Activated CD8-positive, alpha-beta memory T cell treated with anti-CD3 and anti-CD28 coated beads for 48 hours (primary cell): ENCODE measurements around the gene KBTBD13.
A peak's percentile ranks its signal among the peaks of the same experiment; 100 is the strongest.
"Not testable (repeated sequence)": the region's sequence is repeated elsewhere in the genome, so short reads cannot be mapped to it uniquely, and the experiment has no call there.

Source experiments
- DNase-seq, 3 experiments: peaks; one replicate each; pipeline ENCODE4 v3.0.0-alpha.2; 2020; ENCODE audit warnings: low read depth in 2 of 3, low spot score in 2 of 3

KBTBD13 gene

DNA sequence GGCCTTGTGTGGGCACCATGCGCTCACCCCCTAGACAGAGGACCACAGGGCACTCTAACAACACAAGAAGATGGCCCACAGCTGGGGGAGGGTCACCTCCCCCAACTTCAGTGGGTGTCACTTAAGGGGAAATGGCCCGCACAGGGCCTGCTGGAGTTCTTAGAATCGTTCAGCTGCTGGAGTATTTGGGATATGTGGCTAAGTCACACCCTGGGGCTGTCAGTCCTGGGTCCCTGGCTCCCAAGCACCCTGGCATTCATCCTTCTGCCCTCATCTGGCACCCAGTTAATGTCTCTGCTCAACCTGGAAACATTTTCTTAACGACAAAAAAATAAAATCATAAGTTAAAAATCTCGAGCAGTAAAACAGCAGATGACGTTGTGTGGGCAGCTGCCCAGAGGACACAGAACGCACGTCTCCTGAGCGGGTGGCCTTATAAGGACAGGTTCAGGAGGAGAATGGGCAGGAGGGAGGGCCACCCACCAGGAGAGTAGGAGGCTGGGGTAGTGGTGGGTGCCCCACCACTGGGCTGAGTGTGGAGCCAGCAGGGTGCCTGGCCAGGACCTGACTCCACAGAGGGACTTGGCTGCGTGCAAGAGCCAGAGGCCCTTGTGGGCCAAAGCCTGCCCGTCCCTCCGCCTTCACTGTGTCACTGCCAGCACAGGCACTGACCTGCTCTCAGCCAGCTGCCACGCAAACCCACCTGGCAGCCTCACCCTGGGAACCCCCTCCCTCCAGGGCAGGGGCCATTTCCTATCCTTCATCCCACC lies 11.5 kb downstream of the KBTBD13 start:
- DNase-seq, result no peak

DNA sequence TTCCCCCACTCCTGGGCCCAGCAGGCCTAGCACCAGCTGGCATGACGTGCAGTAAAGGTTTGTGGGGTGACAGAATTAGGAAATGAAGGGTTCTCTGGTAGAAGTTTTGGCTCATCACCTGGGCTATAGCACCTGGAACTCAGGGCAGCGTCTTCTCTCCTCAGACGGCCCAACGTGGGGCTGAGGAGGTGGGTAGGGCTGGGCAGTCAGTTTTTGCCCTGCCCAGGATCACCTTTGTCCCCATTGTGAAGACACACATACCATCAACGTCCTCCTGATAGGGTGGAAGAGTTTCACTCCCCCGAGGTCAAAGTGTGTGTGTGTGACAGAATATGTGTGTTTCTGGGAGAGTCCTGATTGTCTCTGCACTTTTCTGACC lies 12.1 kb downstream of the KBTBD13 start:
- DNase-seq, result no peak

GRCh38 chr15:65089206-65089824 lies 12.8 kb downstream of the KBTBD13 start:
- no peak for DNase-seq

DNA sequence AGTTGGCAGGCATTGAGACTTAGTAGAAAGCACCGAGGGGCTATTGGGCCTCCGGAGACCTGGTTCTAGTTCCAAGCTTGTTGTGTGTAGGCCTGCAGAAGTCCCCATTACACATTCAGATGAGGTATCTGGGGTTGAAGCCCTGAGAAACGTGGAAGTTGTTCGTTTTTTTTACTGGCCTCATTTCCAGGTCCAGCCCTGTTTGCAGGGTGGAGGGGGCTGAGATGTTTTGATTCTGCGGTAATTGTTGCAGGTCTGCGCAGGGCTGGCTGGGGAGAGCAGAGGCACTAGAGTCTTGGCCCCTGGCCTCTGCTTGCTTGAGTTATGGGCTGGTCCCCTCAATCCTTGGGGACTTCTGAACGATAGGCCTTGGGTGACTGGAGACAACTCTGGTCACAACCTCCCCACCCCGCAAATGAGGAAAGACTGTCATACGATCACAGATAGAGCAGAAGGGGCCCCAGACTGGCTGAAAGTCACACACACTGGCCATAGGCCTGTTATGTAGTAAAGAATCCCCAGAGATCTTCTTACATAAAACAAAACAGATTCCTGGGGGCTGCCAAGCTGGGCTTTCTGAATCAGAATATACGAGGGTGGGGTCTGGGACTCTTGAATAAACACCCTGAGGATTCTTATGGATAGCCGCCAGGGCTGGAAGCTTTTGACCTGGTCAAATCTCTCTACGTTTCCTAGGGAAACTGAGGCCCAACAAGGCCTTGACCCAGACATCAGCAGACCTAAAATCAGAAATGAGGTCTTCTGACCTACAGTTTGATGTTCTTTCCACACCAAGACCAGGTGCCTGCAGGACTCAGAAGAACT lies 15.6 kb downstream of the KBTBD13 start:
- no peak for DNase-seq

GRCh38 chr15:65092911-65093792 lies 16.6 kb downstream of the KBTBD13 start:
- no peak for DNase-seq

- DNase-seq, result not testable (repeated sequence)
These were observed 17.2 kb downstream of the KBTBD13 start for GRCh38 chr15:65093793-65094170.

DNA sequence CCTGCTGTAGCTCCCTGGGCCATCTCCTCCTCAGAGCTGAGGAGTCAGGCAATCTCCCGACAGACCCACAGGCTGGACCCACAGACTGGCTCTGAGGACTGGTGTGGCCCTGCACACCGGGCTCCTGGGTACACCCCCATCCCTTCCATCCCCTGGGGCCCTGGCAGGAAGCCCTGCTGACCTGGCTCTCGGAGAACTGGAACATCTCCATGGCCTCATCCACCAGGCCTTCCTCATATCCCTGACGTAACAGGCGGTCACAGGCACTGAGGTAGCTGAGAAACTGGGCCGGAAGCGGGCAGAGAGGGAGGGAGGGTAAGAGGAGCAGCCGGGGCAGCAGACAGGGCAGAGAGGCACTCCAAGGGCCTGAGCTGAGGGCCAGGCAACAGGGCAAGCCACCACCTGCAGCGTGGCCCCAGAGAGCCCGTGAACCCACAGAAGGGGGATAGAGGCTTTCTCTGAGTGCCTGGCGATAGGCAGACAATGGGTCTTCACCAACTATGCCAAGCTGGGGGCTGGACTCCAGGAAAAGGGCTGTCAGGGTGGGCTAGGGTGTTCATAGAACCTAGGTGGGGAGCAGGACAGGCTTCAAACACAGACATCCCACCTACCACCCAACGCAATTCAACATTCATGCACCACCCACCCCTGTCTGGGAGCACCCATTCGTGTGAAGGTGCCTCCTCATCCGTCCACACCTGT lies 17.9 kb downstream of the KBTBD13 start:
- DNase-seq, result no peak

DNA sequence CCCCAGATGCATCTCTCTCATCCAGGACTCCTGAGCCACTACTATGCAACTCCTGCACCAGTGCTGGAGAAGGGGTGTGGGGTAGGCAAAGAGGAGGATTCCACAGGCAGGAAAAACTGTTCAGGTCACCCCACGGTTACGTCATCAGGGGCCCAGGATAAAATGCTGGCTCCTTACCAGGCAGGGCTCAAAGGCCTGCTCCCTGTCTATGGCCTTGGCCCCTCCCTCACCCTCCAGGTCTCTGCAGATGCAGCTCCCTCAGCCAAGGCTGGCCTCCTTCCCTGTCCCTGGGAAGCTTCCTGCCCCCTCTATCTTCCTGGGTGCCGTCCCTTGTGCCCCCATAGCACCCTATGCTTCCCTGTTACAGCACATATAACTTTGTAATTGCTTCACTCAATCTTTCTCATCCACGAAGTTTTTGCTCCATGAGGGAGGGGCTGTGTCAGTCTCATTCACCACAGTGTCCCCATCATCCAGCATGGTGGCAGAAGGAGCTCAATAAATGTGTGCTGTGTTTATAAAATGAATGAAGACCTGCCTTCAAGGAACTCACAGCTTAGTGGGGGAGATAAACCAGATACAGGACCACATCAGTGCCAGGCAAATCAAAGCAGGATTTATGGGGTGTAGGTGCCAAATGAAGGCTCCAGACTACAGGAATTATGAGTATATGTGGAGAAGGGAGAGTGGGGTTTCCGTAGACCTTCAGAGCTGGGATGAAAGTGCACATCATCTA lies 18.6 kb downstream of the KBTBD13 start:
- DNase-seq, result no peak

DNA sequence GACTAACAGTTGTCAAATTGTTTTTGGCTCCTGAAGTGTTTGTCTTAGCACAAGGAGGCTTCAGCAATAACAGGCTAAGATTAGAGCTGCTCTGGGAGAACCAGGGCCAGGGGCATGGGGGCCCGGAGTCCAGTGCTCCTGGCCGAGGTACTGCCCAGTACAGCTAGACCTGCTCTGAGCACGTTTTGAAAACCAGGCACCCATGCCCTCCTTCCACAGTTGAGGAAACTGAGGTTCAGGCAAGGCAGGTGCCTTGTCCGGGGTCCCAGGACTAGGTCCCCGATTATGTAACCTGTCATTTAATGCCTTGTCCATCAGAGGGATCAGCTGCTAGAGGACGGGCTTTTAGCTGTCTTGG lies 19.2 kb downstream of the KBTBD13 start:
- no peak for DNase-seq

DNA sequence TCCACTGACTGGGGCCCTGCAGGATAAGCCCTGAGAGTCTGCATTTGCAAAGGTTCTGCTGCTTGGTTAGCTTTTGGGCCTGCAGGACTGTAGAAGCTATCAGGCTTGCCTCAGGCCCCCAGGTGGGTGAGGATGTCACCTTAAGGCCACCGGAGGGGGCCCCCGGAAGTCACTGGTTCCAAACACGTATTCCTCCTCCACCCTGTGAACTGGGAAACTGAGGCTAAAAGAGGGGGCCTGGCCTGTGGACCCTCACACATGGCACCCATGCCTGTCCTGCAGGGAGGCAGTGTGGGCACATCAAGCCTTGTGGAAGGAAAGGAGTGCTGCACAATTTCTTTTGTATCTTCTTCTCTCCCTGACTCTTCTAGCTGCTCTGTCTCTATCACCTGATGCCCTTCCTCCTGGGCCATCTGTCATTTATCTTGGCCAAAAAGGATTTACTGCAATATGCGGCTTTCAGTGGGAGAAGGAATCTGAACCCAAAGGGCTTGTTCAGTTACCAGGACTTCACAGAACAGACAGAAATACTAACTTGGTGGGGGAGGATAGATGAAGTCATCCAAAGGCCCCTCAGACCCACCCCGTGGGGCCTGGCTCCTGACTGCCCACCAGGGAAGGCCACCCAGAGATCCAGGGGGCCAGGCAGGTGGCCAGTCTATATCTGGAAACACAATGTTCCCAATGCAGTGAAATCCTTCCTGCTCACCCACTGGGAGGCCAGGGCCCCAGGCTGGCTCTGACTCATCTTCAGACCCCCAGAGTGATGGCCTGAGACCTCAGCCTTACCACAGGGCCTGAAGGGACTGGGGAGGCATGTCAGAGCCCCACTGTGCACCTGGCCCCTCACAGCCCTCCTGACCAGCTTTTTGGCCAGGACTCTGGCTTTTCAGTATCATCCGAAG lies 20.2 kb downstream of the KBTBD13 start:
- no peak for DNase-seq

- DNase-seq, result no peak
These were observed 21.2 kb downstream of the KBTBD13 start for GRCh38 chr15:65097651-65098263.

- no peak for DNase-seq
These were observed 22.8 kb downstream of the KBTBD13 start for GRCh38 chr15:65099336-65099735.

DNA sequence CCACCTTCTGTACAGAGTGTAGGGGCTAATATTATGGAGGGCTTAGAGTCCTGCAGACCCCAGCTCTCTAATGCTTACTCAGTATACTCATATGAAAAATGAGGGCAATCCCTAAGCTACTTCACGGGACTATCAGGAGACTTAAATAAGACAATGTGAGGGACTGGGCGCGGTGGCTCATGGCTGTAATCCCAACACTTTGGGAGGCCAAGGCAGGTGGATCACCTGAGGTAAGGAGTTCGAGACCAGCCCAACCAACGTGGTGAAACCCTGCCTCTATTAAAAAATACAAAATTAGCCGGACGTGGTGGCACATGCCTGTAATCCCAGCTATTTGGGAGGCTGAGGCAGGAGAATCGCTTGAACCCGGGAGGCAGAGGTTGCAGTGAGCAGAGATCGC lies 23.3 kb downstream of the KBTBD13 start:
- not testable (repeated sequence) for DNase-seq

GRCh38 chr15:65100442-65100841 lies 23.9 kb downstream of the KBTBD13 start:
- DNase-seq, result no peak

DNA sequence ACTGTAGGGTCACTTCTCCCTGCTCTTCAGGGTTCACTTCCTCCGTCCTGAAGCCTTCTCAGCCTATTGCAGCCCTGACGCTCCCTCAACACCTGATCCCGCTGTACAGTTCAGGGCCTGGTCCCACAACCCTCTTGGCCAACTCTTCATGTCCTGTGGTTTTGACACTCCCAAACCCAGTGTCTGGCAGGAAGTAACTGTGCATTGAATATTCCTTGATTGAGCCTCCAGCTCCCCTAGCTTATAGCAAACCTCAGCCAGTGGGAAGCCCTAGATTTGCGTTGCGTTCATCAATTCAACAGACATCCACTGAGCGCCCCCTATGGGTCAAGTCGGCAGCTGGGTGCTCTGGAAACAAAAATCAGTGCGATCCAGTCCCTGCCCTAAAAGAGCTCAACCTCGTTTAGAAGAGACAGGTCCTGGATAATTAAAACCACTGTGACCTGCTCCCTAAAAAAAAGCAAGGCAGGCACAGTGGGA lies 24.9 kb downstream of the KBTBD13 start:
- DNase-seq, result peak in 2 of 3 experiments; percentile 25 to 26

GRCh38 chr15:65101891-65102708 lies 25.6 kb downstream of the KBTBD13 start:
- no peak for DNase-seq

GRCh38 chr15:65102912-65103311 lies 26.4 kb downstream of the KBTBD13 start:
- no peak for DNase-seq
